Fibroblast of villous mesenchyme (primary cell): ENCODE results near the gene PCDHA6. TPM values are rescaled to one million over a fixed set of nuclear protein-coding genes. Genes with fewer than 3 reads are reported as not detected.
"Not testable (repeated sequence)": the region's sequence is repeated elsewhere in the genome, so short reads cannot be mapped to it uniquely, and the experiment has no call there.

ENCODE experiments used
- DNase-seq: peaks from one replicate; pipeline ENCODE4 v3.0.0-alpha.2; 2010; ENCODE audit warnings: low read depth
- H3K4me3 ChIP-seq: 2 replicates; pipeline ENCODE4 v1.5.1; 2011; ENCODE audit warnings: low read depth, mild to moderate bottlenecking, low read length
- total RNA-seq: library from RNA; depleted of rRNA; stranded (reverse); fragments of >200 nt; gene quantifications from 2 replicates; pipeline ENCODE4 v1.2.3, GENCODE V29; 2012
- TF ChIP-seq, protein P1 (sequence below): IDR thresholded peaks from 2 replicates; pipeline ENCODE4 v1.5.1; 2012; ENCODE audit warnings: low read depth, mild to moderate bottlenecking, low read length; ENCODE audit not compliant: insufficient read depth

Gene PCDHA6, protein sequence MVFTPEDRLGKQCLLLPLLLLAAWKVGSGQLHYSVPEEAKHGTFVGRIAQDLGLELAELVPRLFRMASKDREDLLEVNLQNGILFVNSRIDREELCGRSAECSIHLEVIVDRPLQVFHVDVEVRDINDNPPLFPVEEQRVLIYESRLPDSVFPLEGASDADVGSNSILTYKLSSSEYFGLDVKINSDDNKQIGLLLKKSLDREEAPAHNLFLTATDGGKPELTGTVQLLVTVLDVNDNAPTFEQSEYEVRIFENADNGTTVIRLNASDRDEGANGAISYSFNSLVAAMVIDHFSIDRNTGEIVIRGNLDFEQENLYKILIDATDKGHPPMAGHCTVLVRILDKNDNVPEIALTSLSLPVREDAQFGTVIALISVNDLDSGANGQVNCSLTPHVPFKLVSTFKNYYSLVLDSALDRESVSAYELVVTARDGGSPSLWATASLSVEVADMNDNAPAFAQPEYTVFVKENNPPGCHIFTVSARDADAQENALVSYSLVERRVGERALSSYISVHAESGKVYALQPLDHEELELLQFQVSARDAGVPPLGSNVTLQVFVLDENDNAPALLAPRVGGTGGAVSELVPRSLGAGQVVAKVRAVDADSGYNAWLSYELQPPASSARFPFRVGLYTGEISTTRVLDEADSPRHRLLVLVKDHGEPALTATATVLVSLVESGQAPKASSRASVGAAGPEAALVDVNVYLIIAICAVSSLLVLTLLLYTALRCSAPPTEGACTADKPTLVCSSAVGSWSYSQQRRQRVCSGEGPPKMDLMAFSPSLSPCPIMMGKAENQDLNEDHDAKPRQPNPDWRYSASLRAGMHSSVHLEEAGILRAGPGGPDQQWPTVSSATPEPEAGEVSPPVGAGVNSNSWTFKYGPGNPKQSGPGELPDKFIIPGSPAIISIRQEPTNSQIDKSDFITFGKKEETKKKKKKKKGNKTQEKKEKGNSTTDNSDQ
- under 0.01 and 0.43 TPM in 2 replicates for total RNA-seq

DNA sequence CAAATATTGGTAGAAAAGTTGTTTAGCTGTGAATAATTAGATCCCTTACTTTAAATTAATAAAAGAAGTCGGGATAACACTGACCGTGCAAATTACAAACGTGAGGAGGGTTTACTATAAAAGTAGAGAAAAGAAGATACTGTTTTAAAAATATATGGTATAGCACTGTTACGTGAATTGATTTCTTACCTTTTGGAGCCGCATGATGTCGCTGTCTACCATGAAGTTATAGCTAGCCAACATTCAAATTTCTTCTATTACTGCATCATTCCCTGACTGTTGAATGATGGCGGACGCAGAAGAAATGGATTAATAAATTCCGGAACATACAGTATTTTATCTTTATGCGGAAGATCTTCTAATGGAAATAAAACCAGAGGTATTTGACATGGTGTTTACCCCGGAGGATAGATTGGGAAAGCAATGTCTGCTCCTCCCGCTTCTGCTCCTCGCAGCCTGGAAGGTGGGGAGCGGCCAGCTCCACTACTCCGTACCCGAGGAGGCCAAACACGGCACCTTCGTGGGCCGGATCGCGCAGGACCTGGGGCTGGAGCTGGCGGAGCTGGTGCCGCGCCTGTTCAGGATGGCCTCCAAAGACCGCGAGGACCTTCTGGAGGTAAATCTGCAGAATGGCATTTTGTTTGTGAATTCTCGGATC lies at the start of gene PCDHA6:
TSS of gene PCDHA6 (plus strand) at position 257 of the 658 bp plus-strand sequence. CDS start at position 389, 132 bp downstream.
- TF ChIP-seq, protein P1, sequence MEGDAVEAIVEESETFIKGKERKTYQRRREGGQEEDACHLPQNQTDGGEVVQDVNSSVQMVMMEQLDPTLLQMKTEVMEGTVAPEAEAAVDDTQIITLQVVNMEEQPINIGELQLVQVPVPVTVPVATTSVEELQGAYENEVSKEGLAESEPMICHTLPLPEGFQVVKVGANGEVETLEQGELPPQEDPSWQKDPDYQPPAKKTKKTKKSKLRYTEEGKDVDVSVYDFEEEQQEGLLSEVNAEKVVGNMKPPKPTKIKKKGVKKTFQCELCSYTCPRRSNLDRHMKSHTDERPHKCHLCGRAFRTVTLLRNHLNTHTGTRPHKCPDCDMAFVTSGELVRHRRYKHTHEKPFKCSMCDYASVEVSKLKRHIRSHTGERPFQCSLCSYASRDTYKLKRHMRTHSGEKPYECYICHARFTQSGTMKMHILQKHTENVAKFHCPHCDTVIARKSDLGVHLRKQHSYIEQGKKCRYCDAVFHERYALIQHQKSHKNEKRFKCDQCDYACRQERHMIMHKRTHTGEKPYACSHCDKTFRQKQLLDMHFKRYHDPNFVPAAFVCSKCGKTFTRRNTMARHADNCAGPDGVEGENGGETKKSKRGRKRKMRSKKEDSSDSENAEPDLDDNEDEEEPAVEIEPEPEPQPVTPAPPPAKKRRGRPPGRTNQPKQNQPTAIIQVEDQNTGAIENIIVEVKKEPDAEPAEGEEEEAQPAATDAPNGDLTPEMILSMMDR, result peak; percentile 24
- DNase-seq, result no peak
- no peak within 1 kb of the TSS for H3K4me3 ChIP-seq

DNA sequence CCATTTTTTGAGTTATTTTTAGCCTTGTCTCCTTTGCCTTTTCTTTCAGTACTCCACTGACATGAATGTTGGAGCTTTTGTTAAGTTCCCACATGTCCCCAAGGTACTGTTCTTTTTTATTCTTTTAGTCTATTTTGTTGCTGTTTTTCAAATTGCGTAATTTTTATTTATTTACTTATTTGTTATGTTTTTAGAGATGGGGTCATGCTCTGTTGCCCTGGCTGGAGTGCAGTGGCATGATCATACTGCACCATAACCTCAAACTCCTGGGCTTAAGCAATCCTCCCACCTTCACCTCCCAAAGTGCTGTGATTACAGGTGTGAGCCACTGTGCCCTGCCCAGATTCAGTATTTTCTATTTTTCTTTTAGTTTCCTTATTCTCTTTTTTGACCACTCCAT lies 47.2 kb upstream of the PCDHA6 start:
- TF ChIP-seq, protein P1, result no peak
- H3K4me3 ChIP-seq, result no peak overlapping the region
- no peak for DNase-seq

DNA sequence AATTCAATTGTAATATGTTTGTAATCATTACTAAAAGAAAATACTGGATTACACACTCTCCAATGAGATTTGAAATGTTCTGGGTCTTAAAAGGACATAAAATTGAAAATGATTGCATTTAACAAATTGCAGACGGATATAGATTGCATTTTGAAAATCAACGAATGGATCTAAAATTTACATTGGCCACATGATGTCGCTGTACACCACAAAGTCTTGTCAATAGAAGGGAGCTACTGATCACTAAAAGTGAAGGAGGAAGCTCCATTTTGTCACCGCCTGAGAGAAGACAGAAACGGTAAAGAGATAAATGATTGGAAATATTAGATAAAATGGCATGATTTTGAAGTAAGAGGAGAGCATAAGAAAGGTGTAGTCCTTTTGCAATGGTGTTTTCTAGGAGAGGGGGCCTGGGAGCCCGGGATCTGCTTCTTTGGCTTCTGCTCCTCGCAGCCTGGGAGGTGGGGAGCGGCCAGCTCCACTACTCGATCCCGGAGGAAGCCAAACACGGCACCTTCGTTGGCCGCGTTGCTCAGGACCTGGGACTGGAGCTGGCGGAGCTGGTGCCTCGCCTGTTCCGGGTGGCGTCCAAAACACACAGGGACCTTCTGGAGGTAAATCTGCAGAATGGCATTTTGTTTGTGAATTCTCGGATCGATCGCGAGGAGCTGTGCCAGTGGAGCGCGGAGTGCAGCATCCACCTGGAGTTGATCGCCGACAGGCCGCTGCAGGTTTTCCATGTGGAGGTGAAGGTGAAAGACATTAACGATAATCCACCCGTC lies 41.7 kb upstream of the PCDHA6 start, which contains the start of gene PCDHA1:
TSS of gene PCDHA1 (plus strand) at position 236 of the 782 bp plus-strand sequence.
- no peak for DNase-seq
- TF ChIP-seq, protein P1, result no peak
- H3K4me3 ChIP-seq, result no peak within 1 kb of the TSS

DNA sequence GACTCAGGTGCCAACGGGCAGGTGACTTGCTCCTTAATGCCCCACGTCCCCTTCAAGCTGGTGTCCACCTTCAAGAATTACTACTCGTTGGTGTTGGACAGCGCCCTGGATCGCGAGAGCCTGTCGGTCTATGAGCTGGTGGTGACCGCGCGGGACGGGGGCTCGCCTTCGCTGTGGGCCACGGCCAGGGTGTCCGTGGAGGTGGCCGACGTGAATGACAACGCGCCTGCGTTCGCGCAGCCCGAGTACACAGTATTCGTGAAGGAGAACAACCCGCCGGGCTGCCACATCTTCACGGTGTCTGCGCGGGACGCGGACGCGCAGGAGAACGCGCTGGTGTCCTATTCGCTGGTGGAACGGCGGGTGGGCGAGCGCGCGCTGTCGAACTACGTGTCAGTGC lies 40.3 kb upstream of the PCDHA6 start:
- not testable (repeated sequence) for H3K4me3 ChIP-seq, DNase-seq

DNA sequence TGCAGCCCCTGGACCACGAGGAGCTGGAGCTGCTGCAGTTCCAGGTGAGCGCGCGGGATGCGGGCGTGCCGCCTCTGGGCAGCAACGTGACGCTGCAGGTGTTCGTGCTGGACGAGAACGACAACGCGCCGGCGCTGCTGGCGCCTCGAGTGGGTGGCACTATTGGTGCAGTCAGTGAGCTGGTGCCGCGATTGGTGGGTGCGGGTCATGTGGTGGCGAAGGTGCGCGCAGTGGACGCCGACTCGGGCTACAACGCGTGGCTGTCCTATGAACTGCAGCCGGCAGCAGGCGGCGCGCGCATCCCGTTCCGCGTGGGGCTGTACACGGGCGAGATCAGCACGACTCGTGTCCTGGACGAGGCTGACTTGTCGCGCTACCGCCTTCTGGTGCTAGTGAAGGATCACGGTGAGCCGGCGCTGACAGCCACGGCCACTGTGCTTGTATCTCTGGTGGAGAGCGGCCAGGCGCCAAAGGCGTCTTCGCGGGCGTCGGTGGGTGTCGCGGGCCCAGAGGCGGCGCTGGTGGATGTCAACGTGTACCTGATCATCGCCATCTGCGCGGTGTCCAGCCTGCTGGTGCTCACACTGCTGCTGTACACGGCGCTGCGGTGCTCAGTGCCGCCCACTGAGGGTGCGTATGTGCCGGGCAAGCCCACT lies 39.8 kb upstream of the PCDHA6 start:
- DNase-seq, H3K4me3 ChIP-seq: not testable (repeated sequence)

DNA sequence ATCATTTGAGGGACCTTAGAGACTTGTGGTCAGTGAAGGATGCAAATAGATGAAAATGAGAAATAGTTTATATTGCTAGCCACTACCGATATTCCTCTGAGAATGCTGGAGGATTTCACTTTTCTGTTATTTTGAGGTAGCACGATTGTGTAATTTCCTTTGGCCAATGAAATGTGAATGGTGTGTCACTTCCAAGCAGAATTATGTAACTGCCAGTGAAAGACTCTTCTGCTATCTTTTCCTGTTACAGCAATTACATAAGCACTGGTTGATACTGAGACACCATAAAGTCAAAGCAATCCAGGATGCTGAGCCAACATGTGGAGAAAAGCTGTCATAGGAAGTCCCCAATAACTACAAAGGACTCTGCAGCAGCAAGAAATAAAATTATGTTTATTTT lies 36.7 kb upstream of the PCDHA6 start:
- TF ChIP-seq, protein P1, result no peak
- no peak for DNase-seq
- no peak overlapping the region for H3K4me3 ChIP-seq
